HepG2 (cell line): Measurements from ENCODE around the gene ZDHHC16. TPM values are rescaled to one million over a fixed set of nuclear protein-coding genes. Genes with fewer than 3 reads are reported as not detected.
A peak's percentile ranks its signal among the peaks of the same experiment; 100 is the strongest.

Experiments
- ARNTL ChIP-seq: sonication (generic); formaldehyde crosslinking; IDR thresholded peaks from 2 replicates; pipeline ENCODE4 v1.4.0; 2020; ENCODE audit warnings: mild to moderate bottlenecking, missing genetic modification reagents
- CCAR2 ChIP-seq: fragments of 200-400 bp; formaldehyde crosslinking; optimal IDR thresholded peaks from 2 replicates; pipeline ENCODE3; 2018; ENCODE audit warnings: low read depth, mild to moderate bottlenecking, low read length, moderate library complexity
- CHCHD3 ChIP-seq: sonication (generic); formaldehyde crosslinking; IDR thresholded peaks from 2 replicates; pipeline ENCODE4 v1.8.0; 2022; ENCODE audit warnings: mild to moderate bottlenecking, missing genetic modification reagents, moderate library complexity
- CHD2 ChIP-seq: IDR thresholded peaks from 2 replicates; pipeline ENCODE4 v1.6.1; 2011; ENCODE audit warnings: low read depth, low read length, improper control_type of control experiment
- CREM ChIP-seq, 2 experiments: sonication (generic) in 1 of 2; formaldehyde crosslinking in 1 of 2; IDR thresholded peaks; 2 replicates each; pipeline versions ENCODE4 v1.4.0 to v1.6.1; 2016 to 2020; ENCODE audit warnings: antibody characterized with exemption in 1 of 2, mild to moderate bottlenecking in 1 of 2, missing genetic modification reagents in 1 of 2
- ETS1 ChIP-seq: sonication (generic); formaldehyde crosslinking; IDR thresholded peaks from 2 replicates; pipeline ENCODE4 v1.4.0; 2020; ENCODE audit warnings: missing genetic modification reagents
- HOXD1 ChIP-seq: sonication (generic); formaldehyde crosslinking; IDR thresholded peaks from 2 replicates; pipeline ENCODE4 v1.5.0; 2020; ENCODE audit warnings: missing genetic modification reagents
- KLF15 ChIP-seq: sonication (generic); formaldehyde crosslinking; IDR thresholded peaks from 2 replicates; pipeline ENCODE4 v1.8.1; 2023; ENCODE audit warnings: borderline replicate concordance, mild to moderate bottlenecking, inconsistent platforms, missing genetic modification reagents, mixed read lengths
- MBNL3 ChIP-seq: fragments of 250-450 bp; sonication (Bioruptor Pico); conservative IDR thresholded peaks from 2 replicates; pipeline ENCODE4 v1.8.0; 2022; ENCODE audit warnings: mild to moderate bottlenecking, inconsistent platforms
- MEF2D ChIP-seq: sonication (generic); formaldehyde crosslinking; IDR thresholded peaks from 2 replicates; pipeline ENCODE4 v1.5.1; 2020; ENCODE audit warnings: mild to moderate bottlenecking, missing genetic modification reagents
- MLLT10 ChIP-seq: sonication (generic); formaldehyde crosslinking; IDR thresholded peaks from 2 replicates; pipeline ENCODE4 v1.4.0; 2020; ENCODE audit warnings: missing genetic modification reagents
- RARG ChIP-seq: sonication (generic); formaldehyde crosslinking; IDR thresholded peaks from 2 replicates; pipeline ENCODE4 v1.4.0; 2020; ENCODE audit warnings: low read depth, mild to moderate bottlenecking, missing genetic modification reagents
- ZNF10 ChIP-seq: sonication (generic); formaldehyde crosslinking; IDR thresholded peaks from 2 replicates; pipeline ENCODE4 v1.4.0; 2020; ENCODE audit warnings: mild to moderate bottlenecking, low read depth, missing genetic modification reagents, borderline replicate concordance
- ZNF20 ChIP-seq: sonication (generic); formaldehyde crosslinking; IDR thresholded peaks from 2 replicates; pipeline ENCODE4 v1.4.0; 2020; ENCODE audit warnings: mild to moderate bottlenecking, moderate library complexity, missing genetic modification reagents
- ZNF343 ChIP-seq: sonication (generic); formaldehyde crosslinking; IDR thresholded peaks from 2 replicates; pipeline ENCODE4 v1.4.0; 2020; ENCODE audit warnings: mild to moderate bottlenecking, missing genetic modification reagents
- ZNF512B ChIP-seq: sonication (generic); formaldehyde crosslinking; IDR thresholded peaks from 2 replicates; pipeline ENCODE4 v1.5.1; 2020; ENCODE audit warnings: missing genetic modification reagents, mild to moderate bottlenecking, borderline replicate concordance
- ZNF775 ChIP-seq: sonication (generic); formaldehyde crosslinking; IDR thresholded peaks from 2 replicates; pipeline ENCODE4 v1.4.0; 2020; ENCODE audit warnings: missing genetic modification reagents, mild to moderate bottlenecking, moderate library complexity, borderline replicate concordance
- ZNF850 ChIP-seq: sonication (generic); formaldehyde crosslinking; conservative IDR thresholded peaks from 2 replicates; pipeline ENCODE4 v1.9.0; 2021; ENCODE audit warnings: mild to moderate bottlenecking, missing genetic modification reagents
- polyA plus RNA-seq, 8 experiments: library from polyadenylated mRNA; depleted of rRNA in 3 of 8; stranded (reverse) in 7 of 8; unstranded in 1 of 8; fragments of >200 nt; fragmentation: Illumina TruSeq in 4 of 8; extraction: Trizol in 4 of 8; gene quantifications; 2 replicates each; pipeline versions ENCODE4 v1.2.1 to v1.2.3, GENCODE V29; 2011 to 2016; ENCODE audit warnings: low read depth in 4 of 8, missing spikeins in 1 of 8, mixed read lengths in 1 of 8; ENCODE audit not compliant: insufficient read depth in 1 of 8
- total RNA-seq, 5 experiments: library from RNA; depleted of rRNA; stranded (reverse); fragments of >200 nt; fragmentation: Illumina TruSeq; extraction: Trizol; gene quantifications; 2 replicates each; pipeline ENCODE4 v1.2.3, GENCODE V29; 2016; ENCODE audit warnings: low read depth in 1 of 5
- TF ChIP-seq, protein P1 (sequence below): sonication (generic); formaldehyde crosslinking; IDR thresholded peaks from 2 replicates; pipeline ENCODE4 v1.4.0; 2020; ENCODE audit warnings: missing genetic modification reagents, mild to moderate bottlenecking, borderline replicate concordance
- TF ChIP-seq, protein P2 (sequence below): fragments of 450-650 bp; IDR thresholded peaks from 2 replicates; pipeline ENCODE4 v1.6.1; 2017; ENCODE audit warnings: mild to moderate bottlenecking

Gene ZDHHC16
- total and polyA plus RNA-seq, 2 of the 13 experiments (the other 11 are each of a cell fraction or from before 2014, with no cell fraction given), result 40.8 to 41.8 TPM

DNA sequence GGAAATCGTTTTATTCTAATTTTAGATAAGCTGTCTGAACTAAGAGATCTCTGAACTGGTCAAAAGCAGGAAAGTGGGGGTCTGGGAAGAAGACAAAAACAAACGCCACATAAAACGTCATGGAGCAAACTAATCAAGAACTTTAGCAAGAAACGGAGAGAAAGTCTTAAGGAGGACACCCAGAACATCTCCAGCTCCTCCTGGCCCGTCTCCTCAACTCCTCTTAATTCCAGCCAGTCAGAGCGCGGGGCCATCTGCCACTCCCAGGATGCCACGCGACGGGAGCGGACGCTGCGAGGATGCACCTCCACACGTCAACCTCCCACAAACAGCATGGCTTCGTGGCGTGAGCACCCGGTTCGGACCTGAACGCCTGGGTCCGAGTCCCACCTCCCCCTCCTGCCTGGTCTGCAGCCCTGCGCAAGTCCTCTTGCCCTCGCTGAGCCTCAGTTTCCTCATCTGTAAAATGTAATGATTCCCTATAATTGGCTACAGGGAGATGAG is 51.6 kb downstream of the ZDHHC16 start (continued):
- TF ChIP-seq ZNF512B (CRISPR knock-in tag) (no peak), ARNTL (CRISPR knock-in tag) (no peak), MEF2D (CRISPR knock-in tag) (0 out of 2 replicates have a peak, but pooled peaks have one; percentile 5), CHD2 (no peak), ZNF775 (CRISPR knock-in tag) (no peak), RARG (CRISPR knock-in tag) (no peak), MBNL3 (CRISPR knock-in tag) (no peak), HOXD1 (CRISPR knock-in tag) (no peak), CHCHD3 (CRISPR knock-in tag) (no peak), ZNF850 (CRISPR knock-in tag) (no peak), ZNF10 (CRISPR knock-in tag) (no peak), CCAR2 (no peak), ZNF343 (CRISPR knock-in tag) (no peak), CREM (IDR thresholded peaks at IDR 0.05) (peak; percentile 47; the same call in 1 of the 2 replicates), CREM (CRISPR knock-in tag; IDR thresholded peaks at IDR 0.05) (no peak), KLF15 (no peak), ZNF20 (no peak; the same call in 1 of the 2 replicates), MLLT10 (no peak), ETS1 (CRISPR knock-in tag) (no peak)
- TF ChIP-seq, protein P1, sequence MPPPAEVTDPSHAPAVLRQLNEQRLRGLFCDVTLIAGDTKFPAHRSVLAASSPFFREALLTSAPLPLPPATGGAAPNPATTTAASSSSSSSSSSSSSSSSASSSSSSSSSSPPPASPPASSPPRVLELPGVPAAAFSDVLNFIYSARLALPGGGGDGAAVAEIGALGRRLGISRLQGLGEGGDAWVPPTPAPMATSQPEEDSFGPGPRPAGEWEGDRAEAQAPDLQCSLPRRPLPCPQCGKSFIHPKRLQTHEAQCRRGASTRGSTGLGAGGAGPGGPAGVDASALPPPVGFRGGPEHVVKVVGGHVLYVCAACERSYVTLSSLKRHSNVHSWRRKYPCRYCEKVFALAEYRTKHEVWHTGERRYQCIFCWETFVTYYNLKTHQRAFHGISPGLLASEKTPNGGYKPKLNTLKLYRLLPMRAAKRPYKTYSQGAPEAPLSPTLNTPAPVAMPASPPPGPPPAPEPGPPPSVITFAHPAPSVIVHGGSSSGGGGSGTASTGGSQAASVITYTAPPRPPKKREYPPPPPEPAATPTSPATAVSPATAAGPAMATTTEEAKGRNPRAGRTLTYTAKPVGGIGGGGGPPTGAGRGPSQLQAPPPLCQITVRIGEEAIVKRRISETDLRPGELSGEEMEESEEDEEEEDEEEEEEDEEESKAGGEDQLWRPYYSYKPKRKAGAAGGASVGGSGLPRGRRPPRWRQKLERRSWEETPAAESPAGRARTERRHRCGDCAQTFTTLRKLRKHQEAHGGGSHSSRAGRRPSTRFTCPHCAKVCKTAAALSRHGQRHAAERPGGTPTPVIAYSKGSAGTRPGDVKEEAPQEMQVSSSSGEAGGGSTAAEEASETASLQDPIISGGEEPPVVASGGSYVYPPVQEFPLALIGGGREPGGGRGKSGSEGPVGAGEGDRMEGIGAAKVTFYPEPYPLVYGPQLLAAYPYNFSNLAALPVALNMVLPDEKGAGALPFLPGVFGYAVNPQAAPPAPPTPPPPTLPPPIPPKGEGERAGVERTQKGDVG (CRISPR knock-in tag), result no peak
- TF ChIP-seq, protein P2, sequence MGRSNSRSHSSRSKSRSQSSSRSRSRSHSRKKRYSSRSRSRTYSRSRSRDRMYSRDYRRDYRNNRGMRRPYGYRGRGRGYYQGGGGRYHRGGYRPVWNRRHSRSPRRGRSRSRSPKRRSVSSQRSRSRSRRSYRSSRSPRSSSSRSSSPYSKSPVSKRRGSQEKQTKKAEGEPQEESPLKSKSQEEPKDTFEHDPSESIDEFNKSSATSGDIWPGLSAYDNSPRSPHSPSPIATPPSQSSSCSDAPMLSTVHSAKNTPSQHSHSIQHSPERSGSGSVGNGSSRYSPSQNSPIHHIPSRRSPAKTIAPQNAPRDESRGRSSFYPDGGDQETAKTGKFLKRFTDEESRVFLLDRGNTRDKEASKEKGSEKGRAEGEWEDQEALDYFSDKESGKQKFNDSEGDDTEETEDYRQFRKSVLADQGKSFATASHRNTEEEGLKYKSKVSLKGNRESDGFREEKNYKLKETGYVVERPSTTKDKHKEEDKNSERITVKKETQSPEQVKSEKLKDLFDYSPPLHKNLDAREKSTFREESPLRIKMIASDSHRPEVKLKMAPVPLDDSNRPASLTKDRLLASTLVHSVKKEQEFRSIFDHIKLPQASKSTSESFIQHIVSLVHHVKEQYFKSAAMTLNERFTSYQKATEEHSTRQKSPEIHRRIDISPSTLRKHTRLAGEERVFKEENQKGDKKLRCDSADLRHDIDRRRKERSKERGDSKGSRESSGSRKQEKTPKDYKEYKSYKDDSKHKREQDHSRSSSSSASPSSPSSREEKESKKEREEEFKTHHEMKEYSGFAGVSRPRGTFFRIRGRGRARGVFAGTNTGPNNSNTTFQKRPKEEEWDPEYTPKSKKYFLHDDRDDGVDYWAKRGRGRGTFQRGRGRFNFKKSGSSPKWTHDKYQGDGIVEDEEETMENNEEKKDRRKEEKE, result no peak
